ENCODE data around the gene TPTE2.
"Not testable (repeated sequence)": the region's sequence is repeated elsewhere in the genome, so short reads cannot be mapped to it uniquely, and the experiment has no call there.

TPTE2 gene

GRCh38 chr13:19561127-19561582 is at the start of gene TPTE2:
Gene TPTE2, minus strand, starts transcription at chr13:19561532. Its CDS starts 58,298 bp downstream, at chr13:19503234.
- not testable (repeated sequence) for DNase-seq

GRCh38 chr13:19607523-19608078 is 46.3 kb upstream of the TPTE2 start:
- no peak for DNase-seq

GRCh38 chr13:19606737-19607136 is 45.4 kb upstream of the TPTE2 start:
- DNase-seq = no peak

GRCh38 chr13:19606152-19606551 is 44.8 kb upstream of the TPTE2 start:
- DNase-seq = no peak

GRCh38 chr13:19605161-19605955 is 44.0 kb upstream of the TPTE2 start:
- DNase-seq = peak; percentile 74

- DNase-seq = no peak
These were observed 43.0 kb upstream of the TPTE2 start for GRCh38 chr13:19604306-19604705.

GRCh38 chr13:19601749-19602725 is 40.7 kb upstream of the TPTE2 start:
- DNase-seq = peak; percentile 33

- DNase-seq = peak; percentile 64
These were observed 36.2 kb upstream of the TPTE2 start for GRCh38 chr13:19597523-19597922.

- no peak for DNase-seq
These were observed 35.6 kb upstream of the TPTE2 start for GRCh38 chr13:19596960-19597361.

- DNase-seq = no peak
These were observed 34.8 kb upstream of the TPTE2 start for GRCh38 chr13:19596086-19596485.

- no peak for DNase-seq
These were observed 31.4 kb upstream of the TPTE2 start for GRCh38 chr13:19592657-19593180.

GRCh38 chr13:19591864-19592263 is 30.5 kb upstream of the TPTE2 start:
- no peak for DNase-seq

GRCh38 chr13:19590423-19590822 is 29.1 kb upstream of the TPTE2 start:
- no peak for DNase-seq

GRCh38 chr13:19589312-19589711 is 28.0 kb upstream of the TPTE2 start:
- DNase-seq = no peak

- DNase-seq = peak; percentile 40
These were observed 26.4 kb upstream of the TPTE2 start for GRCh38 chr13:19587635-19588300.

- peak; percentile 44 for DNase-seq
These were observed 25.7 kb upstream of the TPTE2 start for GRCh38 chr13:19586904-19587634.

- DNase-seq = no peak
These were observed 20.3 kb upstream of the TPTE2 start for GRCh38 chr13:19581675-19582074.

- DNase-seq = no peak
These were observed 13.9 kb upstream of the TPTE2 start for GRCh38 chr13:19575230-19575629.

GRCh38 chr13:19573120-19573716 is 11.9 kb upstream of the TPTE2 start:
- DNase-seq = no peak

- DNase-seq = no peak
These were observed 10.9 kb upstream of the TPTE2 start for GRCh38 chr13:19572280-19572679.

- DNase-seq = no peak
These were observed 6.6 kb upstream of the TPTE2 start for GRCh38 chr13:19567820-19568534.
